HEK293T (cell line): ENCODE results near the gene FEM1B.

ENCODE experiments used
- CTCF ChIA-PET: fragments of 350-600 bp; formaldehyde crosslinking; extraction: SDS; loops from one replicate; lab custom pipeline; 2021; ENCODE audit warnings: antibody characterized with exemption, inconsistent platforms; lab: Yijun Ruan, JAX
- POLR2A ChIA-PET: fragments of 350-600 bp; formaldehyde crosslinking; extraction: SDS; loops from one replicate; lab custom pipeline; 2020; ENCODE audit warnings: antibody characterized with exemption, inconsistent platforms; lab: Yijun Ruan, JAX
- DNase-seq: peaks from one replicate; pipeline ENCODE4 v3.0.0; 2012; ENCODE audit warnings: mixed read lengths; ENCODE audit errors: extremely low spot score
- ARNT ChIP-seq: fragments of 450-650 bp; IDR thresholded peaks from 2 replicates; pipeline ENCODE4 v1.6.1; 2017; ENCODE audit warnings: mild to moderate bottlenecking
- BHLHE40 ChIP-seq: fragments of 450-650 bp; IDR thresholded peaks from 2 replicates; pipeline ENCODE4 v1.6.1; 2016; ENCODE audit warnings: mild to moderate bottlenecking, moderate library complexity, borderline replicate concordance
- CTBP1 ChIP-seq: fragments of 450-650 bp; IDR thresholded peaks from 2 replicates; pipeline ENCODE4 v1.6.1; 2016; ENCODE audit warnings: borderline replicate concordance
- ELF4 ChIP-seq: fragments of 450-650 bp; IDR thresholded peaks from 2 replicates; pipeline ENCODE4 v1.6.1; 2017; ENCODE audit warnings: antibody characterized with exemption
- FOXA1 ChIP-seq: fragments of 450-650 bp; IDR thresholded peaks from 2 replicates; pipeline ENCODE4 v1.6.1; 2016; ENCODE audit warnings: mild to moderate bottlenecking
- FOXK2 ChIP-seq: fragments of 450-650 bp; IDR thresholded peaks from 2 replicates; pipeline ENCODE4 v1.6.1; 2016; ENCODE audit warnings: mild to moderate bottlenecking
- FOXM1 ChIP-seq: fragments of 450-650 bp; IDR thresholded peaks from 2 replicates; pipeline ENCODE4 v1.6.1; 2017; ENCODE audit warnings: mild to moderate bottlenecking, borderline replicate concordance
- HDGF ChIP-seq: fragments of 450-650 bp; IDR thresholded peaks from 2 replicates; pipeline ENCODE4 v1.6.1; 2017; ENCODE audit warnings: antibody characterized with exemption, borderline replicate concordance
- L3MBTL2 ChIP-seq: fragments of 450-650 bp; conservative IDR thresholded peaks from 2 replicates; pipeline ENCODE4 v1.6.1; 2016; ENCODE audit warnings: mild to moderate bottlenecking
- LEF1 ChIP-seq: fragments of 450-650 bp; IDR thresholded peaks from 2 replicates; pipeline ENCODE4 v1.6.1; 2017; ENCODE audit warnings: mild to moderate bottlenecking, borderline replicate concordance
- NFRKB ChIP-seq: fragments of 450-650 bp; IDR thresholded peaks from 2 replicates; pipeline ENCODE4 v1.6.1; 2016; ENCODE audit warnings: mild to moderate bottlenecking, moderate library complexity
- PKNOX1 ChIP-seq: fragments of 450-650 bp; IDR thresholded peaks from 2 replicates; pipeline ENCODE4 v1.6.1; 2016
- SP1 ChIP-seq: fragments of 450-650 bp; IDR thresholded peaks from 2 replicates; pipeline ENCODE4 v1.6.1; 2017
- SUZ12 ChIP-seq: fragments of 450-650 bp; IDR thresholded peaks from 2 replicates; pipeline ENCODE4 v1.6.1; 2016; ENCODE audit warnings: mild to moderate bottlenecking
- TARDBP ChIP-seq: fragments of 450-650 bp; IDR thresholded peaks from 2 replicates; pipeline ENCODE4 v1.6.1; 2016
- ZNF384 ChIP-seq: fragments of 450-650 bp; IDR thresholded peaks from 2 replicates; pipeline ENCODE4 v1.6.1; 2016

Gene FEM1B

GRCh38 chr15:68313501-68314410 lies 36.2 kb downstream of the FEM1B start:
- no peak for DNase-seq
- CTCF ChIA-PET: interaction anchor here (3.2 kb wide), 1 partner anchor 7 kb away, joined by 18 read pairs; no protein-coding TSS in a partner anchor
- no peak for TF ChIP-seq LEF1
- TF ChIP-seq SUZ12: no peak
- no peak for TF ChIP-seq ELF4
- no peak for TF ChIP-seq CTBP1
- no peak for TF ChIP-seq HDGF
- TF ChIP-seq L3MBTL2: no peak
- TF ChIP-seq FOXA1: no peak
- TF ChIP-seq PKNOX1: no peak
- TF ChIP-seq TARDBP: no peak
- no peak for TF ChIP-seq SP1
- TF ChIP-seq ARNT: no peak
- TF ChIP-seq NFRKB: no peak
- TF ChIP-seq FOXK2: no peak
- POLR2A ChIA-PET: no interaction called here

DNA sequence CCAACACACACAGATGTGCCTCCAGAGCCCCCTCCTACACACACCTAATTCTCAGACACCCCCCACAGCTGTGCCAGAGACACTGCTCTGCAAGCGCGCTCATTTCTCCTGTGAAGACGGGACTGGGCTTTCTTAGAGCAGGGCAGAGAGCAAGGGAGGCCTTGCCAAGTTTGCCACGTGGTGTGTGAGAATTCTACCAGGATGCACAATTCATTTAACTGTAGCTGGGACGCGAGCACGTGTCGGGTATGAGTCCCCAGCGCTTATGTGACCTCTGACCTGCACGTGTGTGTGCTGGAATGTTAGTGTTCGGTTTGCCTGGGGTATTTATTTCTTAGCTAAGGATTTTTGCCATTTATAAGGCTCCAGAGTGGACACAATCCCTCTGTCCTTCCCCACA lies 37.0 kb downstream of the FEM1B start:
- no peak for TF ChIP-seq ELF4
- no peak for TF ChIP-seq FOXA1
- TF ChIP-seq BHLHE40: no peak
- no peak for TF ChIP-seq FOXK2
- no peak for TF ChIP-seq PKNOX1
- TF ChIP-seq CTBP1: no peak
- TF ChIP-seq SUZ12: no peak
- no peak for TF ChIP-seq HDGF
- no peak for TF ChIP-seq ZNF384
- no peak for TF ChIP-seq LEF1
- TF ChIP-seq TARDBP: no peak
- TF ChIP-seq SP1: no peak
- TF ChIP-seq FOXM1: no peak
- no peak for TF ChIP-seq L3MBTL2
- no peak for TF ChIP-seq ARNT
- DNase-seq: no peak
- CTCF ChIA-PET: interaction anchor here (3.2 kb wide), 1 partner anchor 8 kb away, joined by 18 read pairs; no protein-coding TSS in a partner anchor
- POLR2A ChIA-PET: interaction anchor here (1.2 kb wide), 1 partner anchor 38 kb away, joined by 4 read pairs; no protein-coding TSS in a partner anchor

DNA sequence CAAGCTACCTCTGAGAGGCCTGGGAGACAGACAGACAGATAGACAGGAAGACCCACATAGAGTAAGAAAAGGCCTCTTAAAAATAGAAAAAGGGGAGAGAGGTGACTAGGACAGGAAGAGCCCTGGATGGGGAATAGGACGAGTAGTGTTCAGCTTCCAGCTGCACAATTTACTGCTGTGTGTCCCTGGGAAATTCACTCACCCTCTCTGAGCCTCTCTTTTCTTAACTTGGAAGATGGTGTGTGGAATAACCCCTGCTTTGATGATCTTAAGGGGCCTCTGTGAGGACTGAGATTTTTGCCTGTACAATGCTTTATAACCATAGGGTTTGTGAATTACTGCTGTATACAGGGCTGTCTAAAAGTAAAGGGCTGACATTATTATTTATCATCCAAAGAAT lies 37.5 kb downstream of the FEM1B start:
- TF ChIP-seq BHLHE40 (no peak), L3MBTL2 (no peak), CTBP1 (no peak), NFRKB (no peak), PKNOX1 (no peak), FOXK2 (no peak), HDGF (no peak), ARNT (no peak), SUZ12 (no peak), FOXM1 (no peak), TARDBP (no peak), LEF1 (no peak), FOXA1 (no peak), SP1 (no peak), ZNF384 (no peak), ELF4 (no peak)
- DNase-seq: no peak
- POLR2A ChIA-PET: interaction anchor here (1.2 kb wide), 1 partner anchor 38 kb away, joined by 4 read pairs; no protein-coding TSS in a partner anchor
- CTCF ChIA-PET: interaction anchor here (3.2 kb wide), 1 partner anchor 8 kb away, joined by 18 read pairs; no protein-coding TSS in a partner anchor

GRCh38 chr15:68315495-68316031 lies 38.0 kb downstream of the FEM1B start:
- no peak for DNase-seq
- TF ChIP-seq HDGF: no peak
- TF ChIP-seq CTBP1: no peak
- ChIA-PET CTCF (interaction anchor here (0.6 to 3.2 kb wide), 4 partner anchors 9 to 63 kb away, joined by 3 to 18 read pairs (median 8); no protein-coding TSS in a partner anchor), POLR2A (interaction anchor here (1.2 kb wide), 1 partner anchor 39 kb away, joined by 4 read pairs; no protein-coding TSS in a partner anchor)

DNA sequence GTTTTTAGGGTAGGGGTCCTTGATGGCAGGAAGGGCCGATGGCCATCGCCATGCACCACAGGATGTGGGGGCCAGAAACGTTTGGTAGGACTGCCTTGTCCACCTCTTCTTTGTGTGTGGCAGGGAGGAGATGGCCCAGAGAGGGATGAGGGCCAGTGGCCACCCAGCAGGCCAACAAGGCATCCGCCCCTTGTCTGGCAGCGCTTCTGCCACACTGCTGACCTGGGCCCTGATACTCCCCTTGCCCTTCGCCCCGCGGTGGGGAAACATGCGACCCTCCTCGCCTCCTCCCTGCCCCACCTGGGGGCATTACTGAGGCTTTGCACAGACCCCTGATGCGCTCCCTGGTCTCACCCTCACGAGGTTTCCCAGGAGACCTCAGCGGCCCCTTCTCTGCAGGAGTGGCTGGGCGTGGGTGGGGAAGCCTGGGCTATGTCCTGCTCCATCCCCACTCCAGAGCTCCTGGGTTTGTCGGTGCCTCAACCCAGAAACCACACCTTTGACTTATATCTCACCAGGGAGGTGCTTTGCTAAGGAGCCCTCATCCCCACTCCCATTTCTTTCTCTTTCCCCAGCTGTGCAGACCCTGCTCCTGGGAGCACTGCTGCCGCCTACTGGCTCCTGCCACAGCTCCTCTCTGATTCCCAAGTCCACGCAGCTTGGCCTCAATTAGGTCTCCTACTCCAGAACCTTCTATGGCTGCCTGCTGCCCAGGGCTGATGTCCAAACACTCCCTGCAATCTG lies 38.7 kb downstream of the FEM1B start:
- peak; percentile 56 for DNase-seq
- CTCF ChIA-PET: interaction anchor here (0.5 to 3.2 kb wide), 6 partner anchors 9 to 114 kb away, joined by 3 to 18 read pairs (median 4); no protein-coding TSS in a partner anchor
- POLR2A ChIA-PET: no interaction called here
- TF ChIP-seq ELF4 (no peak), FOXA1 (no peak), SUZ12 (no peak), TARDBP (no peak), BHLHE40 (no peak), ZNF384 (no peak), FOXK2 (no peak), L3MBTL2 (no peak), HDGF (no peak), LEF1 (no peak), SP1 (no peak), NFRKB (no peak), CTBP1 (no peak), FOXM1 (no peak), ARNT (no peak), PKNOX1 (no peak)
